SU-DHL-6 (cell line): ENCODE measurements around the gene NT5DC3.

Experiments
- CTCF ChIP-seq: fragments of 200-600 bp; sonication (generic); IDR thresholded peaks from one replicate; pipeline ENCODE4 v1.5.1; 2017; ENCODE audit warnings: antibody characterized with exemption, mild to moderate bottlenecking, low read length, moderate library complexity; ENCODE audit not compliant: insufficient read depth, poor library complexity, severe bottlenecking
- EZH2phosphoT487 ChIP-seq: fragments of 200-600 bp; sonication (generic), shearing (Covaris generic); conservative IDR thresholded peaks from 2 replicates; pipeline ENCODE4 v1.6.1; 2018; ENCODE audit warnings: mild to moderate bottlenecking, antibody characterized with exemption, low read length, moderate library complexity, mixed read lengths

GRCh38 chr12:103814436-103814835 lies 26.6 kb downstream of the NT5DC3 start:
- TF ChIP-seq CTCF, result no peak
- TF ChIP-seq EZH2phosphoT487, result no peak
